ENCODE results near the gene PRPF6. TPM values are rescaled to one million over a fixed set of nuclear protein-coding genes. Genes with fewer than 3 reads are reported as not detected.

Gene PRPF6
- total and polyA plus RNA-seq, 2 of the 13 experiments (the other 11 are each of a cell fraction or from before 2014, with no cell fraction given): 63.7 to 101 TPM

DNA sequence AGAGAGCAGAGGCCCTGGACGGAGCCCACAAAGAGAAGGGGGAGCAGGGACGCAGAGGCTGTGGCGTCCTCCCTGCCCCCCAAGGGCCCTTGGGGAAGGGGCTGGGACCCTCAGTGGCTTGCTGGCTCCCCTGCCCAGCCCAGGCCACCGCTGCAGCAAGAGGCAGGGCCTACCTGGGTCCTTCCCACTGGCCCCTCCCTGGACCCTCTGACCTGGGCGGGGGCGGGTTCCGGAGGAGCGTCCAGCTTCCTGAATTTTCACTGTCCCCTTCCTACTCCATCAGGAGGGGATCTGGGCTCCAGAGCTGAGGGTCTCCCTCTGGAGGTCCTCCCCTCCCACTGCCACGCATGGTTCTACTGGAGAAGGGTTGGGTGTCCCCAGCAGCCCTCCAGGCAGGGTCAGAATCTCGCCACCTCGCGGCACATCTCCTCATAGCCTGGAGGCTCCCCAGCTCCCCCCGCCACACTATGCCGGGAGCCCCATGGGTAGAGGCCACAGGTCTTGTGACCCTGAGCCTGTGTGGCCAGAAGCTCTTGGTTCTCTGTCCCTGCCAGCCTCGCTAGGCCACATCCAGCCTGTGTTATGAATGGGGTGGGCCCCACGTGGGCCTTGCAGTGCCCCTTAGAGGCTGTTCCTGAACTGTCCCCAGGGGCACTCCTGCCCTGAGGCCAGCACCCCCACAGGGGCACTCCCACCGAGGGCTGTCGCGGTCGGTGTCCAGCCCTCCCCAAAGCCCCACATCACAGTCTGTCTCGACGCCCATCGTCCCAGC lies 69.5 kb downstream of the PRPF6 start:
- ChIA-PET CTCF (ENCODE audit: low intra/inter-chr PET ratio, low total read pairs) (no interaction called here), POLR2A (interaction anchor here (0.6 to 9.4 kb wide), 14 partner anchors 8 to 392 kb away, joined by 3 to 252 read pairs (median 4); partner anchors contain the start of genes C20orf204, OPRL1, PRPF6 and RGS19)
- Histone ChIP-seq H3K9ac (ENCODE audit: insufficient read depth, low read depth, low read length) (peak overlapping the region; percentile 79), H3K4me1 (ENCODE audit: insufficient read depth, low read length) (peaks cover 69% of the 10 kb centered on the region), H3K27ac (ENCODE audit: extremely low read length, insufficient read depth, low read length) (peak overlapping the region; percentile 68), H3K4me3 (replicated peaks in 1 of 3; ENCODE audit: insufficient read depth in 1 of 3, low read depth in 2 of 3, low read length in 3 of 3) (peak overlapping the region; percentile 65 to 88 (median 77)), H3K9me3 (ENCODE audit: low read length) (no peaks in the 10 kb centered on the region), H3K4me2 (ENCODE audit: low read depth, low read length) (peak overlapping the region; percentile 98), H3K27me3 (ENCODE audit: control insufficient read depth in 1 of 2, insufficient read depth in 2 of 2, low read length in 2 of 2) (no peaks in the 10 kb centered on the region; a peak in 1 of 5 replicates), H3K36me3 (replicated peaks in 1 of 2; ENCODE audit: control insufficient read depth in 1 of 2, insufficient read depth in 2 of 2, low read length in 2 of 2) (no peaks in the 10 kb centered on the region), H4K20me1 (ENCODE audit: insufficient read depth, low read length) (no peaks in the 10 kb centered on the region), H2AFZ (ENCODE audit: low read length) (no peak overlapping the region), H3K79me2 (ENCODE audit: insufficient read depth, low read length) (peaks cover 4% of the 10 kb centered on the region)
- DNase-seq (ENCODE audit: low spot score) (peak; percentile 79), ATAC-seq (peak; percentile 45), FAIRE-seq (peak; percentile 67)
- 10% methylated on average over 20 of the region's 23 CpGs for WGBS (ENCODE audit: low lambda C conversion rate)
- intact Hi-C loops (cut with micrococcal nuclease; ENCODE audit: unreplicated experiment): loop anchor here (1.0 kb wide), 1 partner anchor 26 kb away; no protein-coding TSS in a partner anchor
- in situ Hi-C loops (cut with HindIII; ENCODE audit: extremely low pct_ligation_motif_present, low pct_unique_long_range_greater_than_20kb): no loop called here
- no TSS peak for BruUV-seq (replicated peaks)
- TF ChIP-seq, protein P1, sequence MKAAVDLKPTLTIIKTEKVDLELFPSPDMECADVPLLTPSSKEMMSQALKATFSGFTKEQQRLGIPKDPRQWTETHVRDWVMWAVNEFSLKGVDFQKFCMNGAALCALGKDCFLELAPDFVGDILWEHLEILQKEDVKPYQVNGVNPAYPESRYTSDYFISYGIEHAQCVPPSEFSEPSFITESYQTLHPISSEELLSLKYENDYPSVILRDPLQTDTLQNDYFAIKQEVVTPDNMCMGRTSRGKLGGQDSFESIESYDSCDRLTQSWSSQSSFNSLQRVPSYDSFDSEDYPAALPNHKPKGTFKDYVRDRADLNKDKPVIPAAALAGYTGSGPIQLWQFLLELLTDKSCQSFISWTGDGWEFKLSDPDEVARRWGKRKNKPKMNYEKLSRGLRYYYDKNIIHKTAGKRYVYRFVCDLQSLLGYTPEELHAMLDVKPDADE (CRISPR knock-in tag; IDR thresholded peaks at IDR 0.05): no peak
- 0 out of 2 replicates have a peak, but pooled peaks have one; percentile 23 for TF ChIP-seq RARA (CRISPR knock-in tag; IDR thresholded peaks at IDR 0.05)
- no peak for TF ChIP-seq ZNF841 (CRISPR knock-in tag; IDR thresholded peaks at IDR 0.05; ENCODE audit: borderline replicate concordance)
- TF ChIP-seq ARID2 (CRISPR knock-in tag; IDR thresholded peaks at IDR 0.05; ENCODE audit: borderline replicate concordance): peak; percentile 97
- peak; percentile 55 for TF ChIP-seq HNRNPLL (IDR thresholded peaks at IDR 0.05; ENCODE audit: low read depth, low read length, poor library complexity, severe bottlenecking)
- TF ChIP-seq ZNF263 (CRISPR knock-in tag; IDR thresholded peaks at IDR 0.05): peak; percentile 58
- peak in 1 of 2 experiments; percentile 48; a peak in 1 of 4 replicates for TF ChIP-seq POLR2A (IDR thresholded peaks at IDR 0.05; ENCODE audit: insufficient read depth in 1 of 2, low read depth in 2 of 2, low read length in 2 of 2)
- peak; percentile 7; the same call in 1 of the 2 replicates for TF ChIP-seq ZNF337 (CRISPR knock-in tag; IDR thresholded peaks at IDR 0.05; ENCODE audit: borderline replicate concordance, low read depth)
- TF ChIP-seq, protein P2, sequence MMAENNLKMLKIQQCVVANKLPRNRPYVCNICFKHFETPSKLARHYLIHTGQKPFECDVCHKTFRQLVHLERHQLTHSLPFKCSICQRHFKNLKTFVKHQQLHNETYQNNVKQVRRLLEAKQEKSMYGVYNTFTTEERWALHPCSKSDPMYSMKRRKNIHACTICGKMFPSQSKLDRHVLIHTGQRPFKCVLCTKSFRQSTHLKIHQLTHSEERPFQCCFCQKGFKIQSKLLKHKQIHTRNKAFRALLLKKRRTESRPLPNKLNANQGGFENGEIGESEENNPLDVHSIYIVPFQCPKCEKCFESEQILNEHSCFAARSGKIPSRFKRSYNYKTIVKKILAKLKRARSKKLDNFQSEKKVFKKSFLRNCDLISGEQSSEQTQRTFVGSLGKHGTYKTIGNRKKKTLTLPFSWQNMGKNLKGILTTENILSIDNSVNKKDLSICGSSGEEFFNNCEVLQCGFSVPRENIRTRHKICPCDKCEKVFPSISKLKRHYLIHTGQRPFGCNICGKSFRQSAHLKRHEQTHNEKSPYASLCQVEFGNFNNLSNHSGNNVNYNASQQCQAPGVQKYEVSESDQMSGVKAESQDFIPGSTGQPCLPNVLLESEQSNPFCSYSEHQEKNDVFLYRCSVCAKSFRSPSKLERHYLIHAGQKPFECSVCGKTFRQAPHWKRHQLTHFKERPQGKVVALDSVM (CRISPR knock-in tag; IDR thresholded peaks at IDR 0.05): peak; percentile 68; the same call in 1 of the 2 replicates
- no peak for TF ChIP-seq KDM1A (CRISPR knock-in tag; IDR thresholded peaks at IDR 0.05)
- TF ChIP-seq, protein P3, sequence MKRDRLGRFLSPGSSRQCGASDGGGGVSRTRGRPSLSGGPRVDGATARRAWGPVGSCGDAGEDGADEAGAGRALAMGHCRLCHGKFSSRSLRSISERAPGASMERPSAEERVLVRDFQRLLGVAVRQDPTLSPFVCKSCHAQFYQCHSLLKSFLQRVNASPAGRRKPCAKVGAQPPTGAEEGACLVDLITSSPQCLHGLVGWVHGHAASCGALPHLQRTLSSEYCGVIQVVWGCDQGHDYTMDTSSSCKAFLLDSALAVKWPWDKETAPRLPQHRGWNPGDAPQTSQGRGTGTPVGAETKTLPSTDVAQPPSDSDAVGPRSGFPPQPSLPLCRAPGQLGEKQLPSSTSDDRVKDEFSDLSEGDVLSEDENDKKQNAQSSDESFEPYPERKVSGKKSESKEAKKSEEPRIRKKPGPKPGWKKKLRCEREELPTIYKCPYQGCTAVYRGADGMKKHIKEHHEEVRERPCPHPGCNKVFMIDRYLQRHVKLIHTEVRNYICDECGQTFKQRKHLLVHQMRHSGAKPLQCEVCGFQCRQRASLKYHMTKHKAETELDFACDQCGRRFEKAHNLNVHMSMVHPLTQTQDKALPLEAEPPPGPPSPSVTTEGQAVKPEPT (CRISPR knock-in tag; IDR thresholded peaks at IDR 0.05; ENCODE audit: low read depth): no peak
- TF ChIP-seq RCOR2 (CRISPR knock-in tag; IDR thresholded peaks at IDR 0.05): no peak
- TF ChIP-seq, protein P4, sequence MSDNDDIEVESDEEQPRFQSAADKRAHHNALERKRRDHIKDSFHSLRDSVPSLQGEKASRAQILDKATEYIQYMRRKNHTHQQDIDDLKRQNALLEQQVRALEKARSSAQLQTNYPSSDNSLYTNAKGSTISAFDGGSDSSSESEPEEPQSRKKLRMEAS (IDR thresholded peaks at IDR 0.05): peak; percentile 90
- peak; percentile 57 for TF ChIP-seq HNF4A (CRISPR knock-in tag; IDR thresholded peaks at IDR 0.05)
- TF ChIP-seq LCORL (IDR thresholded peaks at IDR 0.05): no peak
- peak; percentile 86 for TF ChIP-seq LCORL (CRISPR knock-in tag; IDR thresholded peaks at IDR 0.05)
- TF ChIP-seq ZNF703 (CRISPR knock-in tag; IDR thresholded peaks at IDR 0.05; ENCODE audit: borderline replicate concordance): no peak
- no peak for TF ChIP-seq TBL1XR1 (IDR thresholded peaks at IDR 0.05; ENCODE audit: borderline replicate concordance, low read length, partially characterized antibody)
- TF ChIP-seq MAFF (IDR thresholded peaks at IDR 0.05; ENCODE audit: low read depth, low read length): no peak
- peak; percentile 73; the same call in 1 of the 2 replicates for TF ChIP-seq ZSCAN21 (CRISPR knock-in tag; IDR thresholded peaks at IDR 0.05; ENCODE audit: borderline replicate concordance)

All from HepG2 (cell line).